NCI-H82 treated with DMSO at 0.1 percent for 48 hours (cell line): ENCODE measurements around the gene FGF11.
"Not testable (repeated sequence)": the region's sequence is repeated elsewhere in the genome, so short reads cannot be mapped to it uniquely, and the experiment has no call there.

ENCODE experiments used
- DNase-seq: peaks from one replicate; lab custom pipeline; 2025; ENCODE audit not compliant: unreplicated experiment; lab: John Stamatoyannopoulos, UW

Gene FGF11

GRCh38 chr17:7478276-7479212, 39.2 kb downstream of the FGF11 start:
- DNase-seq = no peak

GRCh38 chr17:7479213-7480088, 40.1 kb downstream of the FGF11 start, which contains the start of gene ZBTB4:
ZBTB4 (minus strand) TSS chr17:7479631; CDS start chr17:7466801, 12,830 bp downstream.
- DNase-seq = no peak

- no peak for DNase-seq
Observed at GRCh38 chr17:7480089-7480384, 40.7 kb downstream of the FGF11 start.

- not testable (repeated sequence) for DNase-seq
Observed at GRCh38 chr17:7481275-7481674, 42.0 kb downstream of the FGF11 start, which contains the start of gene SLC35G6. SLC35G6 (plus strand) TSS chr17:7481446; CDS start chr17:7481517, 71 bp downstream.

GRCh38 chr17:7481842-7482741, 42.8 kb downstream of the FGF11 start:
- DNase-seq = not testable (repeated sequence)

- not testable (repeated sequence) for DNase-seq
Observed at GRCh38 chr17:7482742-7483088, 43.4 kb downstream of the FGF11 start.

GRCh38 chr17:7483255-7484066, 44.1 kb downstream of the FGF11 start:
- DNase-seq = peak; percentile 98

GRCh38 chr17:7484067-7484918, 45.0 kb downstream of the FGF11 start, which contains the start of gene POLR2A:
POLR2A (plus strand) TSS chr17:7484366.
- DNase-seq = peak; percentile 98

GRCh38 chr17:7484919-7485377, 45.6 kb downstream of the FGF11 start:
- DNase-seq = no peak

- no peak for DNase-seq
Observed at GRCh38 chr17:7486181-7486580, 46.9 kb downstream of the FGF11 start.

GRCh38 chr17:7490144-7490543, 50.8 kb downstream of the FGF11 start:
- no peak for DNase-seq

- peak; percentile 92 for DNase-seq
Observed at GRCh38 chr17:7491583-7491982, 52.3 kb downstream of the FGF11 start.

- DNase-seq = no peak
Observed at GRCh38 chr17:7493941-7494340, 54.6 kb downstream of the FGF11 start.
